Mesenchymal stem cell (in vitro differentiated cells and primary cell): ENCODE data around the gene SLC16A10.
"Not testable (repeated sequence)": the region's sequence is repeated elsewhere in the genome, so short reads cannot be mapped to it uniquely, and the experiment has no call there.

Experiments used
- DNase-seq: peaks from one replicate; pipeline ENCODE4 v3.0.0-alpha.2; 2013
- H2AFZ ChIP-seq: one replicate; pipeline ENCODE4 v1.6.1; 2013; ENCODE audit warnings: low read depth, mild to moderate bottlenecking, control low read depth, inconsistent platforms, low read length, moderate library complexity
- H2AK5ac ChIP-seq: 2 replicates; pipeline ENCODE4 v1.6.1; 2013; ENCODE audit warnings: low read length, moderate library complexity, mild to moderate bottlenecking, inconsistent platforms; ENCODE audit not compliant: severe bottlenecking
- H2BK120ac ChIP-seq: one replicate; pipeline ENCODE4 v1.6.1; 2013; ENCODE audit warnings: low read depth, mild to moderate bottlenecking, inconsistent platforms, low read length, moderate library complexity
- H2BK12ac ChIP-seq, 2 experiments: one replicate each; pipeline ENCODE4 v1.6.1; 2013; ENCODE audit warnings: inconsistent platforms in 2 of 2, low read length in 2 of 2, mild to moderate bottlenecking in 2 of 2, moderate library complexity in 2 of 2, control low read depth in 1 of 2
- H2BK15ac ChIP-seq: one replicate; pipeline ENCODE4 v1.6.1; 2013; ENCODE audit warnings: mild to moderate bottlenecking, low read depth, inconsistent platforms; ENCODE audit not compliant: poor library complexity, severe bottlenecking
- H2BK5ac ChIP-seq: 2 replicates; pipeline ENCODE4 v1.6.1; 2013; ENCODE audit warnings: low read depth, mild to moderate bottlenecking, low read length, control low read depth, inconsistent platforms; ENCODE audit not compliant: poor library complexity, severe bottlenecking
- H3K14ac ChIP-seq, 2 experiments: one replicate each; pipeline ENCODE4 v1.6.1; 2013; ENCODE audit warnings: inconsistent platforms in 2 of 2, low read length in 2 of 2, control low read depth in 1 of 2, mild to moderate bottlenecking in 1 of 2, moderate library complexity in 1 of 2
- H3K18ac ChIP-seq, 2 experiments: one replicate each; pipeline ENCODE4 v1.6.1; 2013; ENCODE audit warnings: inconsistent platforms in 2 of 2, low read length in 2 of 2, control low read depth in 1 of 2, low read depth in 1 of 2, mild to moderate bottlenecking in 1 of 2
- H3K23ac ChIP-seq, 2 experiments: one replicate each; pipeline ENCODE4 v1.6.1; 2013; ENCODE audit warnings: inconsistent platforms in 2 of 2, low read length in 2 of 2, mild to moderate bottlenecking in 2 of 2, moderate library complexity in 2 of 2, control low read depth in 1 of 2
- H3K27ac ChIP-seq: 2 replicates; pipeline ENCODE4 v1.5.1; 2013; ENCODE audit warnings: mild to moderate bottlenecking, moderate library complexity, low read length, control low read depth, inconsistent platforms; ENCODE audit not compliant: poor library complexity, severe bottlenecking
- H3K27me3 ChIP-seq, 2 experiments: 2 replicates each; pipeline versions ENCODE4 v1.6.1 to v1.7.0; 2013; ENCODE audit warnings: low read length in 2 of 2, mild to moderate bottlenecking in 2 of 2, moderate library complexity in 2 of 2, control low read depth in 1 of 2, inconsistent platforms in 1 of 2; ENCODE audit not compliant: control insufficient read depth in 1 of 2, insufficient read depth in 1 of 2
- H3K36me3 ChIP-seq, 2 experiments: 2 replicates each; pipeline versions ENCODE4 v1.6.1 to v1.7.0; 2013; ENCODE audit warnings: low read length in 2 of 2, control low read depth in 1 of 2, inconsistent platforms in 1 of 2, low read depth in 1 of 2, mild to moderate bottlenecking in 1 of 2; ENCODE audit not compliant: insufficient read depth in 2 of 2, control insufficient read depth in 1 of 2
- H3K4ac ChIP-seq, 2 experiments: one replicate each; pipeline ENCODE4 v1.6.1; 2013; ENCODE audit warnings: inconsistent platforms in 2 of 2, low read length in 2 of 2, mild to moderate bottlenecking in 2 of 2, moderate library complexity in 2 of 2, control low read depth in 1 of 2, low read depth in 1 of 2
- H3K4me1 ChIP-seq: 2 replicates; pipeline ENCODE4 v1.6.1; 2013; ENCODE audit warnings: low read depth, low read length, control low read depth; ENCODE audit not compliant: control insufficient read depth, insufficient read depth
- H3K4me2 ChIP-seq: 2 replicates; pipeline ENCODE4 v1.6.1; 2013; ENCODE audit warnings: low read length, mild to moderate bottlenecking, inconsistent platforms; ENCODE audit not compliant: poor library complexity, severe bottlenecking
- H3K4me3 ChIP-seq, 2 experiments: 2 replicates each; pipeline versions ENCODE4 v1.5.1 to v1.7.0; 2013; ENCODE audit warnings: low read length in 2 of 2, mild to moderate bottlenecking in 2 of 2, control low read depth in 1 of 2, low read depth in 1 of 2; ENCODE audit not compliant: insufficient read depth in 1 of 2
- H3K79me1 ChIP-seq: replicated peaks from 2 replicates; pipeline ENCODE4 v1.6.1; 2013; ENCODE audit warnings: mild to moderate bottlenecking, control low read depth, low read length, inconsistent platforms; ENCODE audit not compliant: poor library complexity, severe bottlenecking
- H3K9ac ChIP-seq: 2 replicates; pipeline ENCODE4 v1.7.0; 2013; ENCODE audit warnings: mild to moderate bottlenecking, low read length, moderate library complexity
- H3K9me3 ChIP-seq: 2 replicates; pipeline ENCODE4 v1.7.0; 2013; ENCODE audit warnings: mild to moderate bottlenecking, low read length; ENCODE audit not compliant: control insufficient read depth
- H4K8ac ChIP-seq: one replicate; pipeline ENCODE4 v1.6.1; 2013; ENCODE audit warnings: inconsistent platforms, mild to moderate bottlenecking, low read length, moderate library complexity
- H4K91ac ChIP-seq: one replicate; pipeline ENCODE4 v1.6.1; 2013; ENCODE audit warnings: mild to moderate bottlenecking, low read length, inconsistent platforms
- WGBS: methylation state at CpG from one replicate; pipeline ENCODE4 v1.1.7; 2013; ENCODE audit warnings: mixed read lengths; 5-methylcytosine and 5-hydroxymethylcytosine counted together

SLC16A10 gene

GRCh38 chr6:111095488-111095887 is 8.2 kb downstream of the SLC16A10 start:
- not testable (repeated sequence) for H2AFZ ChIP-seq, H3K9me3 ChIP-seq, H4K91ac ChIP-seq, H2BK120ac ChIP-seq, H3K4me2 ChIP-seq, H2BK15ac ChIP-seq, H2AK5ac ChIP-seq, H3K14ac ChIP-seq, H3K18ac ChIP-seq, H3K36me3 ChIP-seq, H4K8ac ChIP-seq, H2BK12ac ChIP-seq, H3K4me3 ChIP-seq, H3K79me1 ChIP-seq, H3K23ac ChIP-seq, H3K4ac ChIP-seq, DNase-seq, H3K4me1 ChIP-seq, H3K27ac ChIP-seq, H2BK5ac ChIP-seq, H3K9ac ChIP-seq
- H3K27me3 ChIP-seq: peaks cover 1 to 33% of the 10 kb centered on the region in 2 experiments
- WGBS: no CpG with 5 or more reads among the region's 1 CpG

- no peak overlapping the region for H2BK120ac ChIP-seq
- WGBS: 78% methylated on average over 2 of the region's 3 CpGs
- no peak overlapping the region for H4K91ac ChIP-seq
- H3K27ac ChIP-seq: no peak overlapping the region
- H2BK15ac ChIP-seq: no peak overlapping the region
- H3K9me3 ChIP-seq: no peaks in the 10 kb centered on the region
- no peak overlapping the region for H2AK5ac ChIP-seq
- H3K9ac ChIP-seq: no peak overlapping the region
- H3K14ac ChIP-seq: no peak overlapping the region
- H2BK12ac ChIP-seq: no peak overlapping the region
- no peak overlapping the region for H3K23ac ChIP-seq
- no peak for DNase-seq
- H3K4me1 ChIP-seq: peaks cover 2% of the 10 kb centered on the region
- no peak overlapping the region for H3K18ac ChIP-seq
- H3K4me2 ChIP-seq: no peak overlapping the region
- H3K4me3 ChIP-seq: no peak overlapping the region
- no peaks in the 10 kb centered on the region for H3K36me3 ChIP-seq
- H3K4ac ChIP-seq: no peak overlapping the region
- H2BK5ac ChIP-seq: no peak overlapping the region
- no peak overlapping the region for H2AFZ ChIP-seq
- H4K8ac ChIP-seq: no peak overlapping the region
- peaks cover 0 to 25% of the 10 kb centered on the region in 2 experiments for H3K27me3 ChIP-seq
- H3K79me1 ChIP-seq: no peaks in the 10 kb centered on the region
These were observed 8.9 kb downstream of the SLC16A10 start for GRCh38 chr6:111096246-111096645.

- H3K18ac ChIP-seq: no peak overlapping the region
- DNase-seq: no peak
- no peaks in the 10 kb centered on the region for H3K36me3 ChIP-seq
- no peak overlapping the region for H2AK5ac ChIP-seq
- no peak overlapping the region for H3K14ac ChIP-seq
- H3K4ac ChIP-seq: no peak overlapping the region
- no peaks in the 10 kb centered on the region for H3K79me1 ChIP-seq
- no peak overlapping the region for H3K9ac ChIP-seq
- no peak overlapping the region for H4K8ac ChIP-seq
- no peaks in the 10 kb centered on the region for H3K9me3 ChIP-seq
- no peak overlapping the region for H2BK12ac ChIP-seq
- no peak overlapping the region for H2BK15ac ChIP-seq
- H2BK5ac ChIP-seq: no peak overlapping the region
- no peak overlapping the region for H3K4me3 ChIP-seq
- no peak overlapping the region for H3K4me2 ChIP-seq
- H2BK120ac ChIP-seq: no peak overlapping the region
- no peak overlapping the region for H2AFZ ChIP-seq
- H3K27me3 ChIP-seq: peaks cover 0 to 14% of the 10 kb centered on the region in 2 experiments
- peaks cover 2% of the 10 kb centered on the region for H3K4me1 ChIP-seq
- no peak overlapping the region for H3K23ac ChIP-seq
- no peak overlapping the region for H4K91ac ChIP-seq
- 64% methylated on average over 2 of the region's 2 CpGs for WGBS
- H3K27ac ChIP-seq: no peak overlapping the region
These were observed 11.3 kb downstream of the SLC16A10 start for GRCh38 chr6:111098597-111098996.

GRCh38 chr6:111101987-111102386 is 14.7 kb downstream of the SLC16A10 start:
- H2AFZ ChIP-seq: no peak overlapping the region
- no peak overlapping the region for H3K4me2 ChIP-seq
- no peak overlapping the region for H3K4me3 ChIP-seq
- no peak overlapping the region for H2BK12ac ChIP-seq
- no peak overlapping the region for H3K9ac ChIP-seq
- no peak overlapping the region for H3K18ac ChIP-seq
- DNase-seq: no peak
- no peak overlapping the region for H4K91ac ChIP-seq
- H3K14ac ChIP-seq: no peak overlapping the region
- H2BK15ac ChIP-seq: no peak overlapping the region
- peaks cover 2% of the 10 kb centered on the region for H3K4me1 ChIP-seq
- H3K4ac ChIP-seq: no peak overlapping the region
- no peak overlapping the region for H2BK5ac ChIP-seq
- peaks cover 4% of the 10 kb centered on the region for H3K9me3 ChIP-seq
- WGBS: no CpG with 5 or more reads among the region's 3 CpGs
- H3K23ac ChIP-seq: no peak overlapping the region
- H3K27me3 ChIP-seq: peaks cover 0 to 9% of the 10 kb centered on the region in 2 experiments
- H3K36me3 ChIP-seq: no peaks in the 10 kb centered on the region
- H4K8ac ChIP-seq: no peak overlapping the region
- H3K79me1 ChIP-seq: no peaks in the 10 kb centered on the region
- no peak overlapping the region for H2BK120ac ChIP-seq
- H3K27ac ChIP-seq: no peak overlapping the region
- H2AK5ac ChIP-seq: no peak overlapping the region
